Endothelial cell of umbilical vein (primary cell): ENCODE data around the gene TMEM273. TPM values are rescaled to one million over a fixed set of nuclear protein-coding genes. Genes with fewer than 3 reads are reported as not detected.

ENCODE experiments used
- BruUV-seq: library from RNA; stranded (reverse); fragments of 400-500 nt; replicated peaks from 2 replicates; lab custom pipeline; 2021; lab: Mats Ljungman, UMichigan
- CTCF ChIA-PET: fragments of 300-600, 350-600 bp; sonication (Branson Sonifier 250); formaldehyde crosslinking; loops from one replicate; lab custom pipeline; 2021; ENCODE audit warnings: antibody characterized with exemption, inconsistent platforms; lab: Charles Lee
- POLR2A ChIA-PET: fragments of 300-600, 350-600 bp; sonication (Branson Sonifier 250); formaldehyde crosslinking; loops from one replicate; lab custom pipeline; 2021; ENCODE audit warnings: antibody characterized with exemption, inconsistent platforms; lab: Charles Lee
- DNase-seq: peaks from one replicate; pipeline ENCODE4 v3.0.0-alpha.2; 2011; ENCODE audit warnings: low read depth, low spot score
- FAIRE-seq: peaks from 2 replicates; lab custom pipeline; 2011; peaks lifted over from hg19 to GRCh38; lab: Jason Lieb, UNC
- H2AFZ ChIP-seq: 2 replicates; pipeline ENCODE4 v1.6.0; 2012; ENCODE audit warnings: low read depth, low read length, control low read depth, inconsistent platforms
- H3K27ac ChIP-seq: 2 replicates; pipeline ENCODE4 v1.5.1; 2011; ENCODE audit warnings: low read depth, mild to moderate bottlenecking, control low read depth, low read length, moderate library complexity; ENCODE audit not compliant: insufficient read depth
- H3K27me3 ChIP-seq, 2 experiments: 2 replicates each; pipeline versions ENCODE4 v1.6.0 to v1.6.1; 2011; ENCODE audit warnings: low read length in 2 of 2, mixed read lengths in 1 of 2; ENCODE audit not compliant: control insufficient read depth in 2 of 2, insufficient read depth in 2 of 2
- H3K36me3 ChIP-seq, 2 experiments: 2 replicates in 1 of 2; 3 replicates in 1 of 2; pipeline ENCODE4 v1.5.1; 2011; ENCODE audit warnings: low read length in 2 of 2, mild to moderate bottlenecking in 1 of 2, moderate library complexity in 1 of 2; ENCODE audit not compliant: control insufficient read depth in 2 of 2, insufficient read depth in 2 of 2; ENCODE audit errors: extremely low read depth in 1 of 2
- H3K4me1 ChIP-seq: 3 replicates; pipeline ENCODE4 v1.5.1; 2011; ENCODE audit warnings: mild to moderate bottlenecking, low read length; ENCODE audit not compliant: control insufficient read depth, insufficient read depth; ENCODE audit errors: extremely low read depth
- H3K4me2 ChIP-seq: 2 replicates; pipeline ENCODE4 v1.6.1; 2011; ENCODE audit warnings: low read length, control low read depth, mixed read lengths; ENCODE audit not compliant: insufficient read depth
- H3K4me3 ChIP-seq, 3 experiments: fragments of 200-600 bp in 1 of 3; sonication (generic), shearing (Covaris generic) in 1 of 3; replicated peaks in 1 of 3; 2 replicates each; pipeline ENCODE4 v1.5.1; 2011 to 2016; ENCODE audit warnings: control low read depth in 3 of 3, low read length in 3 of 3, mild to moderate bottlenecking in 2 of 3, inconsistent platforms in 1 of 3, low read depth in 1 of 3, moderate library complexity in 1 of 3; ENCODE audit not compliant: insufficient read depth in 1 of 3
- H3K79me2 ChIP-seq: 2 replicates; pipeline ENCODE4 v1.6.0; 2012; ENCODE audit warnings: low read length, inconsistent platforms; ENCODE audit not compliant: control insufficient read depth, insufficient read depth
- H3K9ac ChIP-seq: replicated peaks from 2 replicates; pipeline ENCODE3; 2011; ENCODE audit warnings: low read length, control low read depth; ENCODE audit not compliant: insufficient read depth; ENCODE audit errors: extremely low read depth
- H3K9me1 ChIP-seq: replicated peaks from 3 replicates; pipeline ENCODE4 v1.6.0; 2011; ENCODE audit warnings: mild to moderate bottlenecking, low read length; ENCODE audit not compliant: control insufficient read depth, insufficient read depth; ENCODE audit errors: extremely low read depth
- H3K9me3 ChIP-seq: replicated peaks from 2 replicates; pipeline ENCODE4 v1.5.1; 2012; ENCODE audit warnings: low read length, inconsistent platforms; ENCODE audit not compliant: control insufficient read depth, insufficient read depth
- H4K20me1 ChIP-seq: replicated peaks from 2 replicates; pipeline ENCODE3; 2011; ENCODE audit warnings: mild to moderate bottlenecking, low read length; ENCODE audit not compliant: control insufficient read depth, insufficient read depth; ENCODE audit errors: extremely low read depth
- CTCF ChIP-seq, 2 donors: IDR thresholded peaks; 1 replicate in 1 of 2; 2 replicates in 1 of 2; pipeline ENCODE4 v1.5.1; 2011; ENCODE audit warnings: low read length in 2 of 2, mild to moderate bottlenecking in 2 of 2, moderate library complexity in 2 of 2, control low read depth in 1 of 2, inconsistent platforms in 1 of 2, low read depth in 1 of 2; ENCODE audit not compliant: insufficient read depth in 1 of 2; ENCODE audit errors: extremely low read depth in 1 of 2
- EZH2 ChIP-seq: IDR thresholded peaks from 2 replicates; pipeline ENCODE4 v1.6.1; 2012; ENCODE audit warnings: borderline replicate concordance, low read depth, mild to moderate bottlenecking, moderate library complexity, low read length, inconsistent platforms; ENCODE audit not compliant: severe bottlenecking
- FOS ChIP-seq: IDR thresholded peaks from 2 replicates; pipeline ENCODE4 v1.6.1; 2011; ENCODE audit warnings: mild to moderate bottlenecking, low read length, moderate library complexity, borderline replicate concordance; ENCODE audit not compliant: insufficient read depth
- GATA2 ChIP-seq: IDR thresholded peaks from 2 replicates; pipeline ENCODE4 v1.7.0; 2011; ENCODE audit warnings: low read depth, mild to moderate bottlenecking, moderate library complexity, mixed read lengths, low read length; ENCODE audit not compliant: insufficient read length, insufficient read depth
- JUN ChIP-seq: IDR thresholded peaks from 2 replicates; pipeline ENCODE4 v1.6.1; 2011; ENCODE audit warnings: borderline replicate concordance, low read depth; ENCODE audit not compliant: insufficient read length, insufficient read depth
- MAX ChIP-seq: IDR thresholded peaks from 2 replicates; pipeline ENCODE4 v1.6.1; 2011; ENCODE audit not compliant: insufficient read depth, insufficient read length
- MYC ChIP-seq: IDR thresholded peaks from one replicate; pipeline ENCODE4 v1.6.1; 2011; ENCODE audit warnings: mild to moderate bottlenecking, low read depth, low read length
- POLR2A ChIP-seq: IDR thresholded peaks from 2 replicates; pipeline ENCODE4 v1.6.1; 2012; ENCODE audit warnings: low read depth, mild to moderate bottlenecking, control low read depth, low read length
- POLR2AphosphoS5 ChIP-seq: IDR thresholded peaks from 2 replicates; pipeline ENCODE4 v1.6.1; 2012; ENCODE audit warnings: low read depth, mild to moderate bottlenecking, control low read depth, low read length, moderate library complexity; ENCODE audit not compliant: insufficient read depth
- dilution Hi-C: fragments of 300-500 bp; cut with MboI; formaldehyde crosslinking; loops from one replicate; pipeline ENCODE4 v1.15.0; 2019; ENCODE audit warnings: low sequenced_read_pairs; ENCODE audit not compliant: extremely low pct_ligation_motif_present
- intact Hi-C: fragments of 100-400 bp; cut with micrococcal nuclease; formaldehyde crosslinking; loops from one replicate; pipeline ENCODE4 v1.10.0; 2022
- polyA plus RNA-seq, 4 experiments: library from polyadenylated mRNA; depleted of rRNA in 3 of 4; stranded (reverse) in 3 of 4; unstranded in 1 of 4; fragments of >200 nt; gene quantifications; 2 replicates each; pipeline versions ENCODE4 v1.2.1 to v1.2.3, GENCODE V29; 2011 to 2012; ENCODE audit warnings: missing spikeins in 1 of 4
- total RNA-seq: library from RNA; stranded (reverse); gene quantifications from 2 replicates; pipeline ENCODE4 v1.2.3, GENCODE V29; 2021

The TMEM273 gene
- total and polyA plus RNA-seq, 2 donors (not counting 3 experiments of a cell fraction or from before 2014, with no cell fraction given), result 1.9 to 3.7 TPM

GRCh38 chr10:49113741-49114141, 74.5 kb downstream of the TMEM273 start:
- Histone ChIP-seq H2AFZ (no peak overlapping the region), H3K27me3 (peaks cover 13 to 23% of the 10 kb centered on the region in 2 experiments), H3K79me2 (no peaks in the 10 kb centered on the region), H3K27ac (no peak overlapping the region), H3K4me2 (no peak overlapping the region), H3K4me1 (no peaks in the 10 kb centered on the region), H3K9ac (no peak overlapping the region), H3K36me3 (no peaks in the 10 kb centered on the region), H3K4me3 (no peak overlapping the region), H3K9me1 (no peaks in the 10 kb centered on the region), H3K9me3 (no peaks in the 10 kb centered on the region), H4K20me1 (no peaks in the 10 kb centered on the region)
- intact Hi-C loops (no loop called here), dilution Hi-C loops (no loop called here)
- BruUV-seq, result no TSS peak
- TF ChIP-seq MAX (no peak), GATA2 (no peak), POLR2A (no peak), CTCF (IDR thresholded peaks at IDR 0.05; ENCODE audit: extremely low read depth in 1 of 2, insufficient read depth in 1 of 2, low read depth in 1 of 2, low read length in 2 of 2) (no peak), EZH2 (no peak), MYC (no peak), JUN (no peak), FOS (no peak), POLR2AphosphoS5 (no peak)
- CTCF ChIA-PET, result interaction anchor here (1.3 kb wide), 1 partner anchor 294 kb away, joined by 4 read pairs; no protein-coding TSS in a partner anchor
- FAIRE-seq (no peak), DNase-seq (no peak)
- POLR2A ChIA-PET, result no interaction called here
